T-helper 2 cell treated with Interferon-gamma antibody and Interleukin-4, amounts not matched to agents 100 ng/mL and 5 ng/mL, for 36 hours (primary cell): ENCODE data around the gene SLC5A3. TPM values are rescaled to one million over a fixed set of nuclear protein-coding genes. Genes with fewer than 3 reads are reported as not detected.

Experiments
- intact Hi-C: fragments of 100-400 bp; cut with micrococcal nuclease; formaldehyde crosslinking; loops from one replicate; pipeline ENCODE4 v1.15.1; 2023
- total RNA-seq: library from RNA; stranded (reverse); gene quantifications from 2 replicates; pipeline ENCODE4 v1.2.3, GENCODE V29; 2022

SLC5A3 gene
- total RNA-seq: 30.8 and 31.1 TPM in 2 replicates

DNA sequence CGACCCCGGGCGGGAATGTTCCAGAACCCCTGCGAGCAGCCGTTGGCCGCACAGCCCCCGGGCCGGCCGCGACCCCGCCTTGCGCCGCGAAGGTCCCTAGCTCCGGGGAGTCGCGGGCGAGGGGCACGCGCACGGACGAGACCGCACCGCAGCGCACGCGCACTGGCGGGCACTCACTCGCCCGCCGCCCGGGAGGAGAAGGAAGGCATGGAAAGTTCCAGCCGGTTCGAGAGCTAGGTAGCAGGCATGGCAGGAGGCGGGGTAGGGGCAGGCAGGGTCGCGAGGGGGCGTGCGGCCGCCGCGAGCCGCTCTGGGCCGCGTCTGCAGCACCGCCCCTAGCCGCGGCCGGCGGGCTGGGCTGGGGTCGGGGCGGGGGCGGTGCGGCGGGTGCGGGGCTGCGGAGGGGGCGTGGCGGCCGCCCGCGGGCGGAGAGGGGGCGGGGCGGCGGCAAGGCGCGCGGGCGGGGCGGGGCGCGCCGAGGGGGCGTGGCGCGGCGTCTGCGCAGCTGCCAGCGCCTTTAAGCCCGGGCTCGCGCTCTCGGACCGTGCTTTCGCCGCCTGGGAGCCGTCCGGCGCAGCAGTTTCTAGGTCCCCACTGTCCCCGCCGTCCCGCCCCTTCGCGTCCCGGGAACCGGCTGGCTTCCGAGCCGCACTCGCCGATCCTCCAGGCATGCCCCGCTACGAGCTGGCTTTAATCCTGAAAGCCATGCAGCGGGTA is at the start of gene SLC5A3, which contains the start of gene MRPS6:
Gene SLC5A3 (plus strand): TSS at position 547 of the 717 bp plus-strand sequence. CDS start 21,621 bp downstream, outside the sequence.
Gene MRPS6 (plus strand): TSS at position 547 of the 717 bp plus-strand sequence. CDS start 123 bp downstream, at position 670.
- intact Hi-C loops: loop anchor here (1.0 to 2.0 kb wide), 3 partner anchors 96 to 432 kb away; partner anchors contain the start of gene CRYZL1

- intact Hi-C loops: loop anchor here (5.0 kb wide), 2 partner anchors 47 to 77 kb away; no protein-coding TSS in a partner anchor
Measured at GRCh38 chr21:34023691-34024373, 49.5 kb upstream of the SLC5A3 start.

- intact Hi-C loops: loop anchor here (5.0 kb wide), 2 partner anchors 47 to 77 kb away; no protein-coding TSS in a partner anchor
Measured at GRCh38 chr21:34024374-34024693, 49.0 kb upstream of the SLC5A3 start.

GRCh38 chr21:34027721-34028461 is 45.5 kb upstream of the SLC5A3 start:
- intact Hi-C loops: no loop called here

- intact Hi-C loops: no loop called here
Measured at GRCh38 chr21:34029743-34030528, 43.4 kb upstream of the SLC5A3 start.

DNA sequence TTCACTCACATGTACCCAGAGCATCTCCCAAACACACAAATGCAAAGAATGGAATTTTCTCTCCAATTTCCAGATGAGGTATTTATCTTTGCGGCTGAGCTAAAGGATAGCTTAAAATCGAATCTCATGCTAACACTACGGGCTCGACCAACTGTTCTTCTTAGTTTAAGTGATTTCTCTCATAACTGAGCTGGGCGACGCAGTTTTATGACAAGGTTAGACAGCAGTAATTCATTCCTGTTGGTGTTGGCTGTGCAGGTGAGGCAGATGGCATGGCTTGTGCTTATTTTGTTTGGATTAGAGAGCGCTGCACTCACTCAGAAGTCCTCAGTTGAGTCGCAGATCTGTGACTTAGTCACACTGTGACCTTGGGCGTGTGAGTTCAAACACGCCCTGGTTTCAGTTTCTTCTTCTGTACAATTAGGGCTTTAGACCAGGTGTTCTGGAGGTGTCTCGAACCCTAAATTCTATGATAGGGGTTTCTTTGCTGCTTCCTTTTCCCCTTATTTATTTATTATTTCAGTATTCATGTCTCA is 41.5 kb upstream of the SLC5A3 start:
- intact Hi-C loops: no loop called here

DNA sequence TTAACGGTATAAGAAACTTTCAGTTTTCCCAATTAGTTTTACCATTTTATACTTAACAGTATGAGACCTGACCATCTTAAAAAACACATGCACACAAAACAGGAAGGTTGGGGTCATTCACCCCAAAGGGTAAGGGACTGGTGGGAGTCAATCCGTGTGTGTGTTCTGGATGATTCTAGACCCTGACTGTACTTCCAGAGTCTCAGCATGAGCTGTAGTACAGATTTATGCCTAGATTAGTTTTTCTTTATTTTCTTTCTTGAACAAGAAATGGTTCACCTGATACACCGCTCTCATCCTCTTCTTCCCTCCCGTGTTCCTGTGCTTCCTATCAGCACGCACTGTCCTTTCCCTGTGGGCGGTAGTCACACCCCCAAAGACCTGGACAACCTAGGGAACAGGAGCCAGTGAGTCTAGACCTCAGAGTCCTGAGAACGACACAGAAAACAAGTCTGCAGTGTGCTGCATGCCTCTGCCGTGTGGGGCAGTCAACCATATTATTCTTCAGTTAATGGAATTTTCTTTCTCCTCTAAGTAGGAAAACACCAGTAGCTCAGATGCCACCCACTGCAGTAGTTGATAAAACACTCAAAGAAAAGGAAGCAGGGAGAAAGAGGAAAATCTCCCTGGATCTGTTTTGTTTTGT is 38.9 kb upstream of the SLC5A3 start:
- intact Hi-C loops: no loop called here

DNA sequence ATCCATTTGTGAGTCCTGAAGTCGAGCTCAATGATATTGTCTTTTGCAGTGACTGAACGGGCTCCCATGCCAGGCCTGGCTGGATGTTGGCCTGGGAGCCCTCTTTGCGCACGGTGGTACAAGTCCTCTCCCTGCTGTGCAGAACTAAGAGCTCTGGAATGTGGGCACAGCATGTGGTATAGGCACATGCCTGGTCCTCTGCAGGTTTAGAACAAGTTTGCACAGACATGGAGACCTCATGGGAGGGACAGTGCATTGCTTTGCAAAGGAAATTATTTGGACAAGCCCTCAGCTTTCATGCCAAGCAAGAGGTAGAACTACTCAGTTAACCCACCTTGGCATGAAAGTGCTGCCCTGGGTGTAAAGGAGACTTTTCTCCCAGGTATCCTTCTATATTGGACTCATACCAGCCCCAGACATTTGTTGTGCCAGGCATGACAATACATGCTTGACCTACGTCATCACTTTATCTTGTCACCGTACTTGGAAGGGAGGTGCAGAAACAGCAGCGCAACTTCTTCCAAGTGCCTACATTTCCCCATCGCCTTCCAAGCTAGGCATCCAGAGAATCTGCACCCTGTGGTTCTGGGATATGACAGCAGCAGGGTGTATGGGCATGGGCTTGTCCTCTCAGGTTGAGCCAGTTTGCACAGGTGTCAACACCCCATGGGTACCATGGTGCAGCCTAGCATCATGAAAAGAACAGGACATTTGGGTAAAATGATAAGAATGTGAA is 37.6 kb upstream of the SLC5A3 start:
- intact Hi-C loops: no loop called here

DNA sequence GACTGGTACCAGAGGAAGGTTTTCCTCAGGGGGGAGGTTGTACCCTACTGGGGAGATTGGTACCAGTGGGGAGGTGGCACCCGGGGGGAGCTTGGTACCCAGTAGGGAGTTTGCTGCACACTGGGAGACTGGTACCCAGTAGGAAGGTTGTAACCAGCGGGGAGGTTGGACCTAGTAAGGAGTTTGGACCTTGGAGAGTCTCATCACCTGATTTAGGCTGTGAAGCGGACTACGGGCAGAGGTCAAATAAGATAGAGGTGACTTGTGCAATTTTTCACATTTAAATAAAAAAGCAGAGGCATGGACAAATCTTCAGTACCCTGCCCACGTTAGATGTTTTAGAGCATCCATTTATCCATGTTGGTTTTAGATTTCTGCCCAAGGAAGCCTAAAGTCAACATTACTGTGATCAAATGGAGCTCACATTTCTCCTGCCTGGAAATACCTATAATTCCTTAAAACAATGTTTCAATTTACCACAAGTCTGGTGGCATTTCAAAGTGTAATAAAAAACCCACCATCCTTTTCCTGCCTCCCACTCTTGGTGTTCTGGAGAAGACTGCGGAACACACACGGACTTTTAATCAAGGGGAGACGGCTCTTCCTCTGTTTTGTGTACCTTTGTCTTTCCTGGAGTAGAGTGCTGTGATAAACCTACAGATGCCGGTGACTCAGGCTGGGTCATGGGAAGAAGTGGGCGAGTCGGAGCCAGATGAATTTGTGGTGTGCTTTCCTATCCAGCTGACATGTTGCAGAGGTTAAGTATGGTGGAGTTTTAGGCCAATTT is 36.2 kb upstream of the SLC5A3 start:
- intact Hi-C loops: no loop called here

- intact Hi-C loops: no loop called here
Measured at GRCh38 chr21:34039678-34040382, 33.5 kb upstream of the SLC5A3 start.

- intact Hi-C loops: no loop called here
Measured at GRCh38 chr21:34042735-34043134, 30.6 kb upstream of the SLC5A3 start.

- intact Hi-C loops: no loop called here
Measured at GRCh38 chr21:34043333-34043732, 30.0 kb upstream of the SLC5A3 start.

- intact Hi-C loops: no loop called here
Measured at GRCh38 chr21:34046917-34047316, 26.5 kb upstream of the SLC5A3 start.

- intact Hi-C loops: no loop called here
Measured at GRCh38 chr21:34047835-34048234, 25.5 kb upstream of the SLC5A3 start.

DNA sequence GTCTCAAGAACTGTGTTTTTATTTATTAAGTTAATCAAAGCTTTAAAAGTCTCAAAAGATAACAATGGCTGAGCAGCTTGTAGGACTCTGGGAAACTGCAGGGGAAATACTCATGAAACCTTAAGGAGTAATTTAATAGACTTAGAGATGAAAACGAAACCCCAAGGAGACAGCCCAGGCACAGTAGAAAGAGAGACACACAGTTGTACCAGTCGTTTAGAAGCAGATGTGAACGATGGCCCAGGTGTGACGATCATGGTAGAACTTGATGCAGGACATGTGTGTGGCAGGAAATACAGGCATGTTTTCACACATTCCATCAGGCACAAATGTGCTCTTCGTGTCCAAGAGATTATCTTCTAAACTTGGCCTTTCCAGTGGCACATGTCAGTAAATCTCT is 21.2 kb upstream of the SLC5A3 start:
- intact Hi-C loops: no loop called here

- intact Hi-C loops: no loop called here
Measured at GRCh38 chr21:34054259-34054658, 19.1 kb upstream of the SLC5A3 start.

DNA sequence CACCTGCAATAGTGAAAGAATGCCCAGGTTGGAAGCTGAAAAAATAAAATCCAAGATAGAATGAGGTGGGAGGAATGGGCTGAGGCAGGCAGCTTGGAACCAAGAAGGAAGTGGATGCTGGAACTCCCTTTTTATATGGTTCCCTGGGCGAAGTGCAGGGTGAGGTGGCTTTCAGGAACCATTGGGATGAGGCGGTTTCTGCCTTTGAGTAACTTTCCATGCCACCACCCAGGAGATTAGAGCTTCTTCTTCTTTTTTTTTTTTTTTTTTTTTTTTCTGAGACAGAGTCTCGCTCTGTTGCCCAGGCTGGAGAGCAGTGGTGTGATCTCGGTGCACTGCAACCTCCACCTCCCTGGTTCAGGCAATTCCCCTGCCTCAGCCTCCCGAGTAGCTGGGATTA is 17.8 kb upstream of the SLC5A3 start:
- intact Hi-C loops: no loop called here

- intact Hi-C loops: no loop called here
Measured at GRCh38 chr21:34061983-34062382, 11.4 kb upstream of the SLC5A3 start.
